RWPE1 (cell line): ENCODE data around the gene CNDP2.

Source experiments
- CTCF ChIA-PET: fragments of 350-600 bp; sonication (Branson Sonifier 250); formaldehyde crosslinking; extraction: SDS; loops from one replicate; lab custom pipeline; 2021; lab: Yijun Ruan, JAX
- POLR2A ChIA-PET: fragments of 400-600 bp; formaldehyde crosslinking; extraction: SDS; loops from one replicate; lab custom pipeline; 2020; ENCODE audit warnings: antibody characterized with exemption; ENCODE audit not compliant: low non-redundant PET; lab: Yijun Ruan, JAX
- DNase-seq: peaks from one replicate; pipeline ENCODE4 v3.0.0; 2012; ENCODE audit warnings: low spot score
- H3K27ac ChIP-seq: fragments of 450-650 bp; 2 replicates; pipeline ENCODE4 v1.5.1; 2017
- CTCF ChIP-seq: fragments of 450-650 bp; conservative IDR thresholded peaks from 2 replicates; pipeline ENCODE4 v1.5.1; 2017; ENCODE audit warnings: low read depth, mild to moderate bottlenecking

Gene CNDP2

DNA sequence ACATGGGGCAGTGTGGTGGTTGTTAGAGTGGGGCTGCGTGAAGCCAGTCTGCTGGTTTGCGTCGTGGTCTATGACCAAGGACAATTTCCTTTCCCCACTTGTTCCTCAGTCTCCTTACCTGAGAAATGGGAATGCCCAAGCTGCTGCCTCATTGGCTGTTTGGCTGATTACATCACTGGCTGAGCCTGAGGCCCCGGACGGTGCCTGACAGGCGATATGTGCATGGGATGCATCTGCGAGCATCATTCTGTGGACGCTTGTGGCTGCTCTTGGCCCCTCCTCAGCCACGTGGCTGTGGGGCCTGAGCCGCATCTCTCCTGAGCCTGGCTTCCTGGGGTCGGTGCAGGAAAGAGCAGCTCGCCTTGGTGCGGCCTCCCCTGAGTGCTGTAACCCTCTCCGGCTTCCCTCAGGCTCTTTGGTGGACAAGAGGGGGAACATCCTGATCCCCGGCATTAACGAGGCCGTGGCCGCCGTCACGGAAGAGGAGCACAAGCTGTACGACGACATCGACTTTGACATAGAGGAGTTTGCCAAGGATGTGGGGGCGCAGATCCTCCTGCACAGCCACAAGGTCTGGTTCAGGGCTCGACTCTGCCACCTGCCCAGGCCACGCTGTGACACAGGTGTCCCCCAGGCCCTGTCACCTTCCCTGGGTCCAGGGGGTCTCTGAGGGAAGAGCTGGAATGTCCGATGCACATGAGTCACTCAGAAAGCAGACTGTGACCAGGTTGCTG is 17.2 kb downstream of the CNDP2 start:
- no peak for TF ChIP-seq CTCF
- no peak overlapping the region for H3K27ac ChIP-seq
- no peak for DNase-seq
- POLR2A ChIA-PET: no interaction called here
- CTCF ChIA-PET: interaction anchor here (0.6 kb wide), 1 partner anchor 17 kb away, joined by 5 read pairs; no protein-coding TSS in a partner anchor

- ChIA-PET CTCF (interaction anchor here (0.6 kb wide), 1 partner anchor 17 kb away, joined by 5 read pairs; no protein-coding TSS in a partner anchor), POLR2A (no interaction called here)
- no peak overlapping the region for H3K27ac ChIP-seq
- DNase-seq: no peak
- no peak for TF ChIP-seq CTCF
Measured at GRCh38 chr18:74513883-74514205, 17.7 kb downstream of the CNDP2 start.

GRCh38 chr18:74514860-74515495 is 18.8 kb downstream of the CNDP2 start:
- POLR2A ChIA-PET: no interaction called here
- CTCF ChIA-PET: no interaction called here
- DNase-seq: no peak
- TF ChIP-seq CTCF: no peak
- H3K27ac ChIP-seq: no peak overlapping the region

GRCh38 chr18:74515620-74516231 is 19.6 kb downstream of the CNDP2 start:
- no peak for DNase-seq
- ChIA-PET CTCF (no interaction called here), POLR2A (no interaction called here)
- H3K27ac ChIP-seq: no peak overlapping the region
- TF ChIP-seq CTCF: no peak

GRCh38 chr18:74516271-74517235 is 20.4 kb downstream of the CNDP2 start:
- POLR2A ChIA-PET: no interaction called here
- TF ChIP-seq CTCF: no peak
- H3K27ac ChIP-seq: no peak overlapping the region
- CTCF ChIA-PET: no interaction called here
- no peak for DNase-seq

- no peak overlapping the region for H3K27ac ChIP-seq
- no peak for DNase-seq
- TF ChIP-seq CTCF: no peak
- ChIA-PET POLR2A (no interaction called here), CTCF (no interaction called here)
Measured at GRCh38 chr18:74517236-74517630, 21.1 kb downstream of the CNDP2 start.
